ENCODE results near the gene TTC22. TPM values are rescaled to one million over a fixed set of nuclear protein-coding genes. Genes with fewer than 3 reads are reported as not detected.

Gene TTC22
- total RNA-seq, 1 experiment from 2014 or later, result 1.8 TPM

DNA sequence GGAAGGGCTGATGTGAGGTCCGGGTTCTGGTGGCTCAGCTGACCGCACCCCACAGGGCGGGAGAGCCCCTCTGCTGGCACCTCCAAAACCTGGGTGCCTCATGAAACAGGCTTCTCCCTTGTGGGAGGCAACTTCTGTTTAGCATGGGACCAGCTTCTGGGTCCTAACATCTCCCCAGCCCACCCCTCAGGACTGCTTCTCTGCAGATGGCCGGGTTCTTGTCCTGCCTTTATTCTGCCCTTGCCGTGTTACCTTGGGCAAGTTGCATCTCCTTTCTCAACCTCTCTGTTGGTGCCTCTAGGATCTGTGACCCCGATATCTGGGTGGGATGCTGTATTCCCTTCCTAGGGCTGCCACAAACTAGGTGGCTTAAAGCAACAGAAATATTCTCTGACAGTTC lies 15.0 kb upstream of the TTC22 start:
- no peak overlapping the region for H3K27ac ChIP-seq (ENCODE audit: low read depth, low read length)
- RAD21 ChIA-PET (ENCODE audit: low non-redundant PET in 1 of 2, low total read pairs in 2 of 2, uncharacterized antibody in 2 of 2, unreplicated experiment in 2 of 2), result no interaction called here
- CTCF ChIA-PET, result no interaction called here
- H3K4me1 ChIP-seq (ENCODE audit: control insufficient read depth in 1 of 2, insufficient read depth in 2 of 2, low read length in 2 of 2), result no peaks in the 10 kb centered on the region
- ATAC-seq, result no peak
- H3K79me2 ChIP-seq (ENCODE audit: insufficient read depth, low read length), result no peaks in the 10 kb centered on the region
- no peaks in the 10 kb centered on the region for H4K20me1 ChIP-seq (ENCODE audit: insufficient read depth)
- H3K9me3 ChIP-seq (ENCODE audit: control insufficient read depth in 1 of 2, insufficient read depth in 1 of 2, low read depth in 1 of 2, low read length in 2 of 2), result no peaks in the 10 kb centered on the region
- H3K9me2 ChIP-seq (ENCODE audit: insufficient read depth), result no peaks in the 10 kb centered on the region
- H3K4me2 ChIP-seq (ENCODE audit: low read length), result no peak overlapping the region
- POLR2A ChIA-PET, result no interaction called here
- H3K27me3 ChIP-seq (ENCODE audit: insufficient read depth, low read length), result no peaks in the 10 kb centered on the region
- no peaks in the 10 kb centered on the region for H3K36me3 ChIP-seq (ENCODE audit: control insufficient read depth in 1 of 2, insufficient read depth in 2 of 2, low read length in 2 of 2)
- H3K4me3 ChIP-seq (replicated peaks in 1 of 2; ENCODE audit: low read depth in 1 of 2, low read length in 2 of 2), result no peak overlapping the region
- TF ChIP-seq EZH2 (IDR thresholded peaks at IDR 0.05) (no peak), SP1 (IDR thresholded peaks at IDR 0.05; ENCODE audit: low read depth) (no peak), EGR1 (IDR thresholded peaks at IDR 0.05; ENCODE audit: low read depth) (no peak), EZH2phosphoT487 (IDR thresholded peaks at IDR 0.05; ENCODE audit: borderline replicate concordance) (no peak), ELF1 (IDR thresholded peaks at IDR 0.05; ENCODE audit: borderline replicate concordance, low read depth) (no peak), CBX3 (IDR thresholded peaks at IDR 0.05; ENCODE audit: low read depth) (no peak), JUND (IDR thresholded peaks at IDR 0.05) (no peak), YY1 (IDR thresholded peaks at IDR 0.05; ENCODE audit: extremely low read depth, insufficient replicate concordance, low read depth, low read length) (no peak), ZFX (IDR thresholded peaks at IDR 0.05) (no peak), CEBPB (IDR thresholded peaks at IDR 0.05; ENCODE audit: low read depth) (no peak)
- TF ChIP-seq, protein P1, sequence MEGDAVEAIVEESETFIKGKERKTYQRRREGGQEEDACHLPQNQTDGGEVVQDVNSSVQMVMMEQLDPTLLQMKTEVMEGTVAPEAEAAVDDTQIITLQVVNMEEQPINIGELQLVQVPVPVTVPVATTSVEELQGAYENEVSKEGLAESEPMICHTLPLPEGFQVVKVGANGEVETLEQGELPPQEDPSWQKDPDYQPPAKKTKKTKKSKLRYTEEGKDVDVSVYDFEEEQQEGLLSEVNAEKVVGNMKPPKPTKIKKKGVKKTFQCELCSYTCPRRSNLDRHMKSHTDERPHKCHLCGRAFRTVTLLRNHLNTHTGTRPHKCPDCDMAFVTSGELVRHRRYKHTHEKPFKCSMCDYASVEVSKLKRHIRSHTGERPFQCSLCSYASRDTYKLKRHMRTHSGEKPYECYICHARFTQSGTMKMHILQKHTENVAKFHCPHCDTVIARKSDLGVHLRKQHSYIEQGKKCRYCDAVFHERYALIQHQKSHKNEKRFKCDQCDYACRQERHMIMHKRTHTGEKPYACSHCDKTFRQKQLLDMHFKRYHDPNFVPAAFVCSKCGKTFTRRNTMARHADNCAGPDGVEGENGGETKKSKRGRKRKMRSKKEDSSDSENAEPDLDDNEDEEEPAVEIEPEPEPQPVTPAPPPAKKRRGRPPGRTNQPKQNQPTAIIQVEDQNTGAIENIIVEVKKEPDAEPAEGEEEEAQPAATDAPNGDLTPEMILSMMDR (IDR thresholded peaks at IDR 0.05 in 2 of 3, conservative IDR thresholded peaks at IDR 0.05 in 1 of 3; ENCODE audit: borderline replicate concordance in 1 of 3, insufficient read depth in 1 of 3, low read depth in 2 of 3, low read length in 2 of 3), result no peak
- TF ChIP-seq, protein P2, sequence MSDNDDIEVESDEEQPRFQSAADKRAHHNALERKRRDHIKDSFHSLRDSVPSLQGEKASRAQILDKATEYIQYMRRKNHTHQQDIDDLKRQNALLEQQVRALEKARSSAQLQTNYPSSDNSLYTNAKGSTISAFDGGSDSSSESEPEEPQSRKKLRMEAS (IDR thresholded peaks at IDR 0.05), result no peak
- TF ChIP-seq, protein P3, sequence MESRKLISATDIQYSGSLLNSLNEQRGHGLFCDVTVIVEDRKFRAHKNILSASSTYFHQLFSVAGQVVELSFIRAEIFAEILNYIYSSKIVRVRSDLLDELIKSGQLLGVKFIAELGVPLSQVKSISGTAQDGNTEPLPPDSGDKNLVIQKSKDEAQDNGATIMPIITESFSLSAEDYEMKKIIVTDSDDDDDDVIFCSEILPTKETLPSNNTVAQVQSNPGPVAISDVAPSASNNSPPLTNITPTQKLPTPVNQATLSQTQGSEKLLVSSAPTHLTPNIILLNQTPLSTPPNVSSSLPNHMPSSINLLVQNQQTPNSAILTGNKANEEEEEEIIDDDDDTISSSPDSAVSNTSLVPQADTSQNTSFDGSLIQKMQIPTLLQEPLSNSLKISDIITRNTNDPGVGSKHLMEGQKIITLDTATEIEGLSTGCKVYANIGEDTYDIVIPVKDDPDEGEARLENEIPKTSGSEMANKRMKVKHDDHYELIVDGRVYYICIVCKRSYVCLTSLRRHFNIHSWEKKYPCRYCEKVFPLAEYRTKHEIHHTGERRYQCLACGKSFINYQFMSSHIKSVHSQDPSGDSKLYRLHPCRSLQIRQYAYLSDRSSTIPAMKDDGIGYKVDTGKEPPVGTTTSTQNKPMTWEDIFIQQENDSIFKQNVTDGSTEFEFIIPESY (IDR thresholded peaks at IDR 0.05; ENCODE audit: extremely low read depth, insufficient replicate concordance, low read length), result no peak
- TF ChIP-seq, protein P4, sequence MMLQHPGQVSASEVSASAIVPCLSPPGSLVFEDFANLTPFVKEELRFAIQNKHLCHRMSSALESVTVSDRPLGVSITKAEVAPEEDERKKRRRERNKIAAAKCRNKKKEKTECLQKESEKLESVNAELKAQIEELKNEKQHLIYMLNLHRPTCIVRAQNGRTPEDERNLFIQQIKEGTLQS (IDR thresholded peaks at IDR 0.05), result no peak
- DNase-seq (ENCODE audit: low read depth, low spot score), result no peak
- H2AFZ ChIP-seq (ENCODE audit: low read depth, low read length, poor library complexity, severe bottlenecking), result no peak overlapping the region
- H3K9ac ChIP-seq (ENCODE audit: low read length), result no peak overlapping the region
- intact Hi-C loops (cut with micrococcal nuclease), result no loop called here
- BruUV-seq (replicated peaks), result no TSS peak
